HUES48 (cell line): ENCODE data around the gene GAREM1.
"Not testable (repeated sequence)": the region's sequence is repeated elsewhere in the genome, so short reads cannot be mapped to it uniquely, and the experiment has no call there.

Experiments
- H3K27ac ChIP-seq: one replicate; pipeline ENCODE4 v1.7.0; 2013; ENCODE audit warnings: low read depth, low read length, inconsistent platforms
- H3K27me3 ChIP-seq: 2 replicates; pipeline ENCODE4 v1.6.1; 2013; ENCODE audit warnings: mild to moderate bottlenecking, low read length; ENCODE audit not compliant: control insufficient read depth, insufficient read depth
- H3K36me3 ChIP-seq: 2 replicates; pipeline ENCODE4 v1.6.1; 2013; ENCODE audit warnings: low read length; ENCODE audit not compliant: control insufficient read depth, insufficient read depth
- H3K4me1 ChIP-seq: 2 replicates; pipeline ENCODE4 v1.6.1; 2013; ENCODE audit warnings: mild to moderate bottlenecking, low read length; ENCODE audit not compliant: control insufficient read depth, insufficient read depth
- H3K4me3 ChIP-seq: 2 replicates; pipeline ENCODE4 v1.5.1; 2013; ENCODE audit warnings: mild to moderate bottlenecking, low read depth, low read length
- H3K9ac ChIP-seq: 2 replicates; pipeline ENCODE4 v1.6.1; 2013; ENCODE audit warnings: mild to moderate bottlenecking, low read depth, low read length, moderate library complexity
- H3K9me3 ChIP-seq: 2 replicates; pipeline ENCODE4 v1.6.1; 2013; ENCODE audit warnings: low read length; ENCODE audit not compliant: control insufficient read depth, insufficient read depth

GAREM1 gene

GRCh38 chr18:32470714-32471633 lies at the start of gene GAREM1:
Gene GAREM1, minus strand, starts transcription at chr18:32470882. Its CDS starts 454 bp downstream, at chr18:32470428.
- Histone ChIP-seq H3K4me3 (peak within 1 kb of the TSS; percentile 83), H3K27ac (peak within 1 kb of the TSS; percentile 64), H3K36me3 (no peaks in the 10 kb centered on the region), H3K9me3 (no peaks in the 10 kb centered on the region), H3K9ac (peak within 1 kb of the TSS; percentile 69), H3K27me3 (peaks cover 37% of the 10 kb centered on the region), H3K4me1 (peaks cover 19% of the 10 kb centered on the region)

- Histone ChIP-seq H3K27me3 (no peaks in the 10 kb centered on the region), H3K4me1 (no peaks in the 10 kb centered on the region), H3K36me3 (no peaks in the 10 kb centered on the region), H3K9ac (no peak overlapping the region), H3K4me3 (no peak overlapping the region), H3K9me3 (no peaks in the 10 kb centered on the region), H3K27ac (no peak overlapping the region)
These were observed 40.5 kb upstream of the GAREM1 start for GRCh38 chr18:32511147-32511546.

DNA sequence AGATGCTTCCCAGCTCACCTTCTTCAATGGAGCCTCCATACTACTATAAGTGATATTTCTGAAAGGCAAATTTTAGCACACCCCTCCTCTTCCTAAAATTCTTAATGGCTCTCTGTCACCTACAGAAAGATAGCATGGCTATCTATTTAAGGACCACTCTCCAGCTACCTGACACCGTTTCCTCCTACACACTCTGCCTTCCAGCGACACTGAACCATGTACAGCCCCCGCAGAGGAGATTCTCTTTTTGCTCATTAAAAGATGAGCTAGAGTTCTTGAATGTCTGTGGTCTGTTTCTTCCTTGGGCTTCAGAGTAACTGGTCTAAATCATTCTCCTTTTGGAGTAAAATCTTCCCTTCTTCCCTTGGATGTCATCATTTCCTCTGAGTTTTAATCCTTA lies 38.4 kb upstream of the GAREM1 start:
- no peaks in the 10 kb centered on the region for H3K36me3 ChIP-seq
- H3K27me3 ChIP-seq: no peaks in the 10 kb centered on the region
- H3K9me3 ChIP-seq: no peaks in the 10 kb centered on the region
- no peaks in the 10 kb centered on the region for H3K4me1 ChIP-seq
- no peak overlapping the region for H3K4me3 ChIP-seq
- no peak overlapping the region for H3K27ac ChIP-seq
- H3K9ac ChIP-seq: no peak overlapping the region

DNA sequence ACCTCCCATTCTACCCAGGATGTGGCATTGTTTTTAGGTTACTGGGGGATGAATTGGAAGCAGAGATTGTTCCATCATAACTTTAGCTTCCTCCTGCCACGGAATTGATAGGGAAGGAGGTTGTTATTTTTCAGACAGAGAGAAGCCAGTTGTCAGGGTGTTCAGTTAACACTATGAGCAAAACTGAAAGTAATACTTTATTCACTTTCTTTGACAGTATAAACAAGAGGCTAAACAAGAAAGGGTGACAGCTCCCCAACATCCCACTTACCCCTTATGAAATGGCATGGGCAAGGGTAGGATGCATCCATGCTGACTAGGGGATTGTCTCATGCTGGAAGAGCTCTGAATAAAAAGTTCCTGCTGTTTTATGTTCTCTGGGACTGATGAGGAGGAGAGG lies 36.4 kb upstream of the GAREM1 start:
- Histone ChIP-seq H3K9me3 (no peaks in the 10 kb centered on the region), H3K36me3 (no peaks in the 10 kb centered on the region), H3K27me3 (no peaks in the 10 kb centered on the region), H3K27ac (no peak overlapping the region), H3K9ac (no peak overlapping the region), H3K4me3 (no peak overlapping the region), H3K4me1 (no peaks in the 10 kb centered on the region)

GRCh38 chr18:32502014-32502413 lies 31.3 kb upstream of the GAREM1 start:
- Histone ChIP-seq H3K9me3 (no peaks in the 10 kb centered on the region), H3K36me3 (no peaks in the 10 kb centered on the region), H3K27me3 (no peaks in the 10 kb centered on the region), H3K9ac (no peak overlapping the region), H3K4me1 (no peaks in the 10 kb centered on the region), H3K27ac (no peak overlapping the region), H3K4me3 (no peak overlapping the region)

DNA sequence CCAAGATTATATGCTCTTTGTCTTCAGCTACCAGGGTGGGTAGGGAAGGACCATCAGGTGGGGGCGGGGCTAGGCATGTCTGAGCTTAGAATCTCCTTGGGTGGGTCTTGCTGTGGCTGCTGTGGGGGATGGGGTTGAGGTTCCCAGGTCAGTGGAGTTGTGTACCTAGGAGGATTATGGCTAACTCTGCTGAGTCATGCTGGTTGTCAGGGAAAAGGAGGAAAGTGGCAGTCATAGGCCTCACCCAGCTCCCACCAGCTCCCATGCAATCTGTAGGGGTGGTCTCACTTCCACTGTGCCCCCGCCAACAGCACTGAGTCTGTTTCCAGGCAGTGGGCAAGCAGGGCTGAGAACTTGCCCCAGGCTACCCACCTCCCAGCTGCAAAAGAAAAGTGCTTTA lies 30.6 kb upstream of the GAREM1 start:
- not testable (repeated sequence) for H3K4me3 ChIP-seq, H3K9ac ChIP-seq, H3K27me3 ChIP-seq, H3K36me3 ChIP-seq, H3K9me3 ChIP-seq, H3K4me1 ChIP-seq, H3K27ac ChIP-seq

GRCh38 chr18:32483002-32483401 lies 12.3 kb upstream of the GAREM1 start:
- Histone ChIP-seq H3K9me3 (no peaks in the 10 kb centered on the region), H3K27ac (no peak overlapping the region), H3K27me3 (no peaks in the 10 kb centered on the region), H3K36me3 (no peaks in the 10 kb centered on the region), H3K4me3 (no peak overlapping the region), H3K9ac (no peak overlapping the region), H3K4me1 (0 out of 2 replicates have a peak, but pooled peaks cover 3% of the 10 kb centered on the region)

GRCh38 chr18:32482117-32482516 lies 11.4 kb upstream of the GAREM1 start:
- Histone ChIP-seq H3K27me3 (no peaks in the 10 kb centered on the region), H3K27ac (no peak overlapping the region), H3K9ac (no peak overlapping the region), H3K36me3 (no peaks in the 10 kb centered on the region), H3K4me1 (0 out of 2 replicates have a peak, but pooled peaks cover 3% of the 10 kb centered on the region), H3K4me3 (no peak overlapping the region), H3K9me3 (no peaks in the 10 kb centered on the region)

- H3K4me3 ChIP-seq: no peak overlapping the region
- no peak overlapping the region for H3K27ac ChIP-seq
- 0 out of 2 replicates have a peak, but pooled peaks cover 3% of the 10 kb centered on the region for H3K4me1 ChIP-seq
- H3K9ac ChIP-seq: no peak overlapping the region
- no peaks in the 10 kb centered on the region for H3K27me3 ChIP-seq
- no peaks in the 10 kb centered on the region for H3K36me3 ChIP-seq
- H3K9me3 ChIP-seq: no peaks in the 10 kb centered on the region
These were observed 9.9 kb upstream of the GAREM1 start for GRCh38 chr18:32480581-32480980.

DNA sequence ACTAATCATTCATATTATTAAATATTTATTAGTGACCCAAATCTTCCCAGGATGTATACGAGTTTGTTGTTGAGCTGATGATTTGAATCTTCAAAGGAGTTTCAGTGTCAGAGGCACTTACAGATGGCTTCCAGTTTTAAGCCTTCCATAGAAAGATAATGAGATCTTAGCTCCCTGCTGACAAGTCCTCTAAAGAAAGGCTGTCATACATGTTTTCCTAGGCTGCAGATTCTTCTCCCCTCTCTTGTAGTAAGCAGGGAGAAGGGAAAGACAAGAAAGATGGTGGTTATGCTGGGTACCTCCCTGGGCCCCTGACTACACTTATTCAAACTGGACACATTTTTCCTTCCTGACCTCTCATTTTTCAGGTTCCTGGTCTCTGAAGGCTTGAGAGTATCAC lies 8.1 kb upstream of the GAREM1 start:
- Histone ChIP-seq H3K9me3 (no peaks in the 10 kb centered on the region), H3K27ac (no peak overlapping the region), H3K27me3 (no peaks in the 10 kb centered on the region), H3K4me1 (0 out of 2 replicates have a peak, but pooled peaks cover 3% of the 10 kb centered on the region), H3K36me3 (no peaks in the 10 kb centered on the region), H3K9ac (no peak overlapping the region), H3K4me3 (no peak overlapping the region)

DNA sequence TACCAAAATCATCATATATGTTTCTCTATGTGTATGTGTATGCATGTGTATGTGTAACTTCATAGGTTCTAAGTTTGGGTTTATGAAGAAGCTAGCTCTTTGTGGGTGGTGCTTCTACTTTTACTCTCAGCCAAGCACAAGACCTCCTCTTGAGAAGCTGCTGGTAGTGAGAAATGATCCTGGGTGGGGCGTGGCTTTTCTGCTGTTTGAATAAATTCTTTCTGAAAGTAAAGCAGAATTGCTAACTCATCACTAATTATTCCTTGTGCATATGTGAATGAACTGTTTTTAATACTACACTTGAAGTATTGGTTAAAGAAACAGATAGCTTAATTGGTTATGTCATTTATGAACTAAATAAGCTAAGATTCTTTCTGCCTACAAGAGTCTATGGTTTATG lies 7.6 kb upstream of the GAREM1 start:
- peaks cover 1% of the 10 kb centered on the region; the same call in 1 of the 2 replicates for H3K27me3 ChIP-seq
- H3K4me1 ChIP-seq: 0 out of 2 replicates have a peak, but pooled peaks cover 3% of the 10 kb centered on the region
- no peak overlapping the region for H3K4me3 ChIP-seq
- no peak overlapping the region for H3K27ac ChIP-seq
- no peaks in the 10 kb centered on the region for H3K9me3 ChIP-seq
- no peak overlapping the region for H3K9ac ChIP-seq
- H3K36me3 ChIP-seq: no peaks in the 10 kb centered on the region
